OCI-LY1 (cell line): ENCODE measurements around the gene TSPAN3.
A peak's percentile ranks its signal among the peaks of the same experiment; 100 is the strongest.

Source experiments
- H2AFZ ChIP-seq: fragments of 200-600 bp; sonication (generic), shearing (Covaris generic); 2 replicates; pipeline ENCODE4 v1.6.0; 2014; ENCODE audit warnings: antibody characterized with exemption, mild to moderate bottlenecking, low read length
- H3F3A ChIP-seq: fragments of 200-600 bp; sonication (generic), shearing (Covaris generic); 2 replicates; pipeline ENCODE4 v1.6.0; 2014; ENCODE audit warnings: mild to moderate bottlenecking, antibody characterized with exemption, low read length, moderate library complexity; ENCODE audit not compliant: insufficient read depth
- H3K27ac ChIP-seq: fragments of 200-600 bp; sonication (generic); 2 replicates; pipeline ENCODE4 v1.5.1; 2014; ENCODE audit warnings: low read length, mixed run types, mild to moderate bottlenecking, low read depth; ENCODE audit not compliant: poor library complexity, severe bottlenecking
- H3K27me3 ChIP-seq: fragments of 200-600 bp; sonication (generic); 2 replicates; pipeline ENCODE4 v1.6.0; 2014; ENCODE audit warnings: antibody characterized with exemption, mild to moderate bottlenecking, low read length, moderate library complexity; ENCODE audit not compliant: insufficient read depth
- H3K36me3 ChIP-seq: fragments of 200-600 bp; sonication (generic); 2 replicates; pipeline ENCODE4 v1.6.1; 2014; ENCODE audit warnings: mild to moderate bottlenecking, antibody characterized with exemption, low read length, moderate library complexity, mixed read lengths; ENCODE audit not compliant: insufficient read depth
- H3K4me1 ChIP-seq: fragments of 200-600 bp; sonication (generic); 2 replicates; pipeline ENCODE4 v1.5.1; 2014; ENCODE audit warnings: mild to moderate bottlenecking, low read length, moderate library complexity; ENCODE audit not compliant: insufficient read depth, severe bottlenecking
- H3K4me2 ChIP-seq: fragments of 200-600 bp; sonication (generic), shearing (Covaris generic); 2 replicates; pipeline ENCODE4 v1.6.1; 2014; ENCODE audit warnings: low read length
- H3K4me3 ChIP-seq: fragments of 200-600 bp; sonication (generic); 2 replicates; pipeline ENCODE4 v1.5.1; 2014; ENCODE audit warnings: low read length, low read depth, mild to moderate bottlenecking, mixed read lengths; ENCODE audit not compliant: poor library complexity, severe bottlenecking
- H3K79me2 ChIP-seq: fragments of 200-600 bp; shearing (Covaris generic); 2 replicates; pipeline ENCODE4 v1.6.1; 2016; ENCODE audit warnings: mixed run types, low read length, mixed read lengths; ENCODE audit not compliant: insufficient read depth
- H3K9ac ChIP-seq: fragments of 200-600 bp; sonication (generic), shearing (Covaris generic); 2 replicates; pipeline ENCODE4 v1.6.1; 2014; ENCODE audit warnings: mild to moderate bottlenecking, low read length, mixed read lengths
- H3K9me2 ChIP-seq: fragments of 200-600 bp; sonication (generic), shearing (Covaris generic); 2 replicates; pipeline ENCODE4 v1.6.1; 2014; ENCODE audit warnings: low read depth, mild to moderate bottlenecking, low read length, mixed read lengths
- H3K9me3 ChIP-seq: fragments of 200-600 bp; shearing (Covaris generic); 2 replicates; pipeline ENCODE4 v1.6.1; 2014; ENCODE audit warnings: low read length, mixed read lengths
- H4K20me1 ChIP-seq: fragments of 200-600 bp; sonication (generic), shearing (Covaris generic); 2 replicates; pipeline ENCODE4 v1.6.0; 2016; ENCODE audit warnings: mild to moderate bottlenecking, low read length; ENCODE audit not compliant: insufficient read depth
- EZH2 ChIP-seq: fragments of 200-600 bp; sonication (generic), shearing (Covaris generic); IDR thresholded peaks from 2 replicates; pipeline ENCODE4 v1.8.0; 2017; ENCODE audit warnings: borderline replicate concordance, mixed run types, mild to moderate bottlenecking, antibody characterized with exemption, low read length, moderate library complexity, mixed read lengths
- TF ChIP-seq, protein P1 (sequence below): fragments of 200-600 bp; sonication (generic), shearing (Covaris generic); IDR thresholded peaks from 2 replicates; pipeline ENCODE4 v1.5.1; 2017; ENCODE audit warnings: mild to moderate bottlenecking, antibody characterized with exemption, low read length, moderate library complexity, mixed read lengths

The TSPAN3 gene

DNA sequence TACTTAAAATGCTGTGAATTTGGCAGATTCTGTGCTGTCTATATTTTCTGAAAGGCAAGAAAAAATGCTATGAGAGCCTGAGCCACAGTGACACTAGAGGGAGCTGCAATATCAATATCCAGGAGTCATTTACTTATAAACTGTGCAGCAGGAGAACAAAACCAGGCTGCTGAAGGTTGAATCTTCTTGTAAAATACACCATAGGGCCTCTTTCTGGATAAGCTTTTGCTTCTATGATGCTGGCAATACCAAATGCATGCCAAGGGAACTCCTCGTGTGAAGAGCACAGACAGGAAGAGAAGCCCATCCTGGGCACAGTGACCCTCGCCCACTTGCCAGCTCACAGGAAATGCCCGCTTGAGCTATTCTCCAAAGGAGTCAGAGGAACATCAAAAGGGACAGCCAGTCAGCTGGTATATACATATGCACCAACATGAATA is 48.0 kb upstream of the TSPAN3 start:
- H2AFZ ChIP-seq, result no peak overlapping the region
- H3K79me2 ChIP-seq, result no peaks in the 10 kb centered on the region
- H3K36me3 ChIP-seq, result no peaks in the 10 kb centered on the region
- TF ChIP-seq, protein P1, sequence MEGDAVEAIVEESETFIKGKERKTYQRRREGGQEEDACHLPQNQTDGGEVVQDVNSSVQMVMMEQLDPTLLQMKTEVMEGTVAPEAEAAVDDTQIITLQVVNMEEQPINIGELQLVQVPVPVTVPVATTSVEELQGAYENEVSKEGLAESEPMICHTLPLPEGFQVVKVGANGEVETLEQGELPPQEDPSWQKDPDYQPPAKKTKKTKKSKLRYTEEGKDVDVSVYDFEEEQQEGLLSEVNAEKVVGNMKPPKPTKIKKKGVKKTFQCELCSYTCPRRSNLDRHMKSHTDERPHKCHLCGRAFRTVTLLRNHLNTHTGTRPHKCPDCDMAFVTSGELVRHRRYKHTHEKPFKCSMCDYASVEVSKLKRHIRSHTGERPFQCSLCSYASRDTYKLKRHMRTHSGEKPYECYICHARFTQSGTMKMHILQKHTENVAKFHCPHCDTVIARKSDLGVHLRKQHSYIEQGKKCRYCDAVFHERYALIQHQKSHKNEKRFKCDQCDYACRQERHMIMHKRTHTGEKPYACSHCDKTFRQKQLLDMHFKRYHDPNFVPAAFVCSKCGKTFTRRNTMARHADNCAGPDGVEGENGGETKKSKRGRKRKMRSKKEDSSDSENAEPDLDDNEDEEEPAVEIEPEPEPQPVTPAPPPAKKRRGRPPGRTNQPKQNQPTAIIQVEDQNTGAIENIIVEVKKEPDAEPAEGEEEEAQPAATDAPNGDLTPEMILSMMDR, result peak; percentile 88
- no peak for TF ChIP-seq EZH2
- no peak overlapping the region for H3K9ac ChIP-seq
- no peaks in the 10 kb centered on the region for H3K9me2 ChIP-seq
- H4K20me1 ChIP-seq, result no peaks in the 10 kb centered on the region; the same call in 1 of the 2 replicates
- H3K27ac ChIP-seq, result no peak overlapping the region
- no peak overlapping the region for H3K4me2 ChIP-seq
- H3K27me3 ChIP-seq, result no peaks in the 10 kb centered on the region
- no peak overlapping the region for H3K4me3 ChIP-seq
- no peaks in the 10 kb centered on the region for H3F3A ChIP-seq
- no peaks in the 10 kb centered on the region for H3K4me1 ChIP-seq
- no peaks in the 10 kb centered on the region for H3K9me3 ChIP-seq

- H3F3A ChIP-seq, result no peaks in the 10 kb centered on the region
- H3K9me3 ChIP-seq, result no peaks in the 10 kb centered on the region
- no peak for TF ChIP-seq EZH2
- TF ChIP-seq, protein P1, result no peak
Measured at GRCh38 chr15:77115179-77115578, 44.3 kb upstream of the TSPAN3 start.

GRCh38 chr15:77112838-77113504 is 42.1 kb upstream of the TSPAN3 start:
- Histone ChIP-seq H3K4me2 (no peak overlapping the region), H3K27me3 (no peaks in the 10 kb centered on the region), H2AFZ (no peak overlapping the region), H3K9ac (no peak overlapping the region), H3K4me1 (no peaks in the 10 kb centered on the region), H3F3A (no peaks in the 10 kb centered on the region), H4K20me1 (no peaks in the 10 kb centered on the region; the same call in 1 of the 2 replicates), H3K36me3 (no peaks in the 10 kb centered on the region), H3K79me2 (no peaks in the 10 kb centered on the region), H3K4me3 (no peak overlapping the region), H3K9me2 (no peaks in the 10 kb centered on the region), H3K27ac (no peak overlapping the region), H3K9me3 (no peaks in the 10 kb centered on the region)
- TF ChIP-seq, protein P1, result no peak
- TF ChIP-seq EZH2, result no peak

More at GRCh38 chr15:77115179-77115578, 44.3 kb upstream of the TSPAN3 start:
- no peaks in the 10 kb centered on the region; the same call in 1 of the 2 replicates for H4K20me1 ChIP-seq
- no peak overlapping the region for H3K9ac ChIP-seq
- H3K4me3 ChIP-seq, result no peak overlapping the region
- no peaks in the 10 kb centered on the region for H3K79me2 ChIP-seq
- H3K27me3 ChIP-seq, result no peaks in the 10 kb centered on the region
- no peak overlapping the region for H2AFZ ChIP-seq
- H3K36me3 ChIP-seq, result no peaks in the 10 kb centered on the region
- H3K4me2 ChIP-seq, result no peak overlapping the region
- no peak overlapping the region for H3K27ac ChIP-seq
- no peaks in the 10 kb centered on the region for H3K9me2 ChIP-seq
- no peaks in the 10 kb centered on the region for H3K4me1 ChIP-seq
